Neural crest cell (in vitro differentiated cells): ENCODE measurements around the gene RIMS1. TPM values are rescaled to one million over a fixed set of nuclear protein-coding genes. Genes with fewer than 3 reads are reported as not detected.

ENCODE experiments used
- DNase-seq: peaks from one replicate; pipeline ENCODE4 v3.0.0; 2021; ENCODE audit warnings: low read depth, mixed read lengths, low spot score
- H3K27ac Mint-ChIP-seq: one replicate; pipeline ENCODE4 v1.8.0; 2021; ENCODE audit warnings: mild to moderate bottlenecking, mixed read lengths; ENCODE audit not compliant: unreplicated experiment
- H3K27me3 Mint-ChIP-seq: 2 replicates; pipeline ENCODE4 v1.8.0; 2021; ENCODE audit warnings: low read depth, mild to moderate bottlenecking, mixed read lengths
- H3K36me3 Mint-ChIP-seq: 2 replicates; pipeline ENCODE4 v1.8.0; 2021; ENCODE audit warnings: low read depth, mild to moderate bottlenecking, mixed read lengths
- H3K4me1 Mint-ChIP-seq: 2 replicates; pipeline ENCODE4 v1.8.0; 2021; ENCODE audit warnings: mixed read lengths
- H3K4me3 Mint-ChIP-seq: one replicate; pipeline ENCODE4 v1.8.0; 2021; ENCODE audit warnings: mild to moderate bottlenecking, mixed read lengths
- H3K9me3 Mint-ChIP-seq: 2 replicates; pipeline ENCODE4 v1.8.0; 2021; ENCODE audit warnings: mixed read lengths
- total RNA-seq: library from RNA; stranded (reverse); gene quantifications from 2 replicates; pipeline ENCODE4 v1.2.1, GENCODE V29; 2021
- TF ChIP-seq, protein P1 (sequence below): fragments of 200-600 bp; sonication (generic); conservative IDR thresholded peaks from 2 replicates; pipeline ENCODE4 v1.5.0; 2021; ENCODE audit warnings: antibody characterized with exemption, mild to moderate bottlenecking

The RIMS1 gene
- total RNA-seq, 1 donor from 2014 or later = 4.5 TPM

DNA sequence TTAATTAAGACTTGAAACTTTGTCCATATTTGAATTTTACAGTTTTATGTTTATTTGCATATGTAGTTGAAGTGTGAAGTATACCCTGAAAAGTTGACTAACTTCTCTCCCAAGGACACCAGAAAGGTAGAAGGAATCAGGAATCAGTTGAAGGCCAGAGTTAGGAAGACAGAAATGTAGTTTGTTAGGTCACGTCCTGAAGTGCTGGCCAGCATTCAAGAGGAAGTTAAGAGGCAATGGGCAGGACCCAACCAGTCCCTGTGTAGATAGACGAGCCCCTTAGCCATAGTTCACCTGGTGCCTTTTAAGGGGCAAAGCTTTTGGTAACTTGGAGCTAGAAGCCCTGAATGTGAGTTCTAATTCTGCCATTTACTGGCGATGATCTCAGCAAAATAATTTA is 485.1 kb downstream of the RIMS1 start:
- H3K9me3 Mint-ChIP-seq = no peaks in the 10 kb centered on the region
- H3K27ac Mint-ChIP-seq = no peak overlapping the region
- no peaks in the 10 kb centered on the region for H3K36me3 Mint-ChIP-seq
- no peaks in the 10 kb centered on the region for H3K27me3 Mint-ChIP-seq
- TF ChIP-seq, protein P1, sequence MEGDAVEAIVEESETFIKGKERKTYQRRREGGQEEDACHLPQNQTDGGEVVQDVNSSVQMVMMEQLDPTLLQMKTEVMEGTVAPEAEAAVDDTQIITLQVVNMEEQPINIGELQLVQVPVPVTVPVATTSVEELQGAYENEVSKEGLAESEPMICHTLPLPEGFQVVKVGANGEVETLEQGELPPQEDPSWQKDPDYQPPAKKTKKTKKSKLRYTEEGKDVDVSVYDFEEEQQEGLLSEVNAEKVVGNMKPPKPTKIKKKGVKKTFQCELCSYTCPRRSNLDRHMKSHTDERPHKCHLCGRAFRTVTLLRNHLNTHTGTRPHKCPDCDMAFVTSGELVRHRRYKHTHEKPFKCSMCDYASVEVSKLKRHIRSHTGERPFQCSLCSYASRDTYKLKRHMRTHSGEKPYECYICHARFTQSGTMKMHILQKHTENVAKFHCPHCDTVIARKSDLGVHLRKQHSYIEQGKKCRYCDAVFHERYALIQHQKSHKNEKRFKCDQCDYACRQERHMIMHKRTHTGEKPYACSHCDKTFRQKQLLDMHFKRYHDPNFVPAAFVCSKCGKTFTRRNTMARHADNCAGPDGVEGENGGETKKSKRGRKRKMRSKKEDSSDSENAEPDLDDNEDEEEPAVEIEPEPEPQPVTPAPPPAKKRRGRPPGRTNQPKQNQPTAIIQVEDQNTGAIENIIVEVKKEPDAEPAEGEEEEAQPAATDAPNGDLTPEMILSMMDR = no peak
- no peak for DNase-seq
- no peak overlapping the region for H3K4me3 Mint-ChIP-seq
- H3K4me1 Mint-ChIP-seq = peaks cover 20% of the 10 kb centered on the region

- no peaks in the 10 kb centered on the region for H3K36me3 Mint-ChIP-seq
- H3K27ac Mint-ChIP-seq = no peak overlapping the region
- H3K9me3 Mint-ChIP-seq = no peaks in the 10 kb centered on the region
- TF ChIP-seq, protein P1 = no peak
- no peak overlapping the region for H3K4me3 Mint-ChIP-seq
- no peaks in the 10 kb centered on the region for H3K27me3 Mint-ChIP-seq
- no peak for DNase-seq
- peaks cover 33% of the 10 kb centered on the region for H3K4me1 Mint-ChIP-seq
These were observed 487.8 kb downstream of the RIMS1 start for GRCh38 chr6:72374172-72374571.

DNA sequence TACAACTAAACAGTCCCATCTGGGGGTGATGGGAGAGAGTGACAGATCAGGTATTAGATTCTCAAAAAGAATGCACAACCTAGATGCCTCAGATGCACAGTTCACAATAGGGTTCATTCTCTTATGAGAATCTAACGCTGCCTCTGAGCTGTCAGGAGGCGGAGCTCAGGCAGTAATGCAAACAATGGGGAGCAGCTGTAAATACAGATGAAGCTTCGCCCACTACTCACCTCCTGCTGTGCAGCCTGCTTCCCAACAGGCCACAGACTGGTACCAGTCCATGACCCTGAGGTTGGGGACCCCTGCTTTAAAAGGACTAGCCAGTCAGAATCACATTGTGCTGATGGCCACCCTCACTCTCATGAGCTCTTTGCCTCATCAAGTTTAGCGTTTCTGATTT is 488.5 kb downstream of the RIMS1 start:
- TF ChIP-seq, protein P1 = no peak
- no peak for DNase-seq
- no peak overlapping the region for H3K27ac Mint-ChIP-seq
- H3K27me3 Mint-ChIP-seq = no peaks in the 10 kb centered on the region
- H3K36me3 Mint-ChIP-seq = no peaks in the 10 kb centered on the region
- H3K4me1 Mint-ChIP-seq = peaks cover 33% of the 10 kb centered on the region
- H3K4me3 Mint-ChIP-seq = no peak overlapping the region
- H3K9me3 Mint-ChIP-seq = no peaks in the 10 kb centered on the region

DNA sequence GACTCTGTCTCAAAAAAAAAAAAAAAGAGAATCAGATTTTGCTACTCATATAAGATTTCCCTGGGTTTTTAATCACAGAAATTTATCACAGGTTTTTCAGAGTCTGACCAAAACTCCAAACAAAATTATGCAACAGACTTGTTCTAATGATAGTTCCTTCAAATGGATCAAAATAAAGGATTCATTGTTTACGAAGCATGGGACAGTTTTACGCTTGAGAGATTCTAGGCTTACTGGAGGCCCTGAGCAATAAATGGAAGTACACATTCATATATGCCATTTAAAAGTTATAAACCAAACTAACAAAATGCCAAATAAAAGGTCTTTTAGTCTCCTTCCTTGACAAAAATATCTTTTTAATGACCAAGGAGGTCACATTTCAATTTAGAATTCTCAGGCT is 490.4 kb downstream of the RIMS1 start:
- TF ChIP-seq, protein P1 = no peak
- no peak for DNase-seq
- Mint-ChIP-seq H3K27ac (no peak overlapping the region), H3K4me3 (no peak overlapping the region), H3K9me3 (no peaks in the 10 kb centered on the region), H3K4me1 (peaks cover 33% of the 10 kb centered on the region), H3K27me3 (no peaks in the 10 kb centered on the region), H3K36me3 (no peaks in the 10 kb centered on the region)

DNA sequence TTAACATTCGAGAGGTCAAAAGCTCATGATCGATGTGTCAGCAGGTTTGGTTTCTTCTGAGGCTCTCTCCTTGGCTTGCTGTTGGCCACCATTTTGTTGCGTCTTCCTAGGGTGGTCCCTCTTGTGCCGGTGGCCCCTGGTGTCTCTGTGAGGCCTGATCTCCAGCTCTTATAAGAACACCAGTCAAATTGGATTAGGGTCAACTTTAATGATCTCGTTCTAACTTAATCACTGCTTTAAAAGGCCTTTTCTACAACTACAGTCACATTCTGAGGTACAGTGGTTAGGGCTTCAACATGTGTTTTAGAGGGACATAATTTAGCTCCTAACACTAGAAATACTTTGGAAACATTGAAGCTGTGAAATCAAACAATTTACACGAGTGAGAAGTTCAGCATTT is 494.7 kb downstream of the RIMS1 start:
- no peaks in the 10 kb centered on the region for H3K36me3 Mint-ChIP-seq
- H3K9me3 Mint-ChIP-seq = no peaks in the 10 kb centered on the region
- no peak for DNase-seq
- TF ChIP-seq, protein P1 = no peak
- H3K27ac Mint-ChIP-seq = no peak overlapping the region
- no peak overlapping the region for H3K4me3 Mint-ChIP-seq
- H3K4me1 Mint-ChIP-seq = peaks cover 17% of the 10 kb centered on the region
- H3K27me3 Mint-ChIP-seq = no peaks in the 10 kb centered on the region
